ENCODE data around the gene FGF1.

DNA sequence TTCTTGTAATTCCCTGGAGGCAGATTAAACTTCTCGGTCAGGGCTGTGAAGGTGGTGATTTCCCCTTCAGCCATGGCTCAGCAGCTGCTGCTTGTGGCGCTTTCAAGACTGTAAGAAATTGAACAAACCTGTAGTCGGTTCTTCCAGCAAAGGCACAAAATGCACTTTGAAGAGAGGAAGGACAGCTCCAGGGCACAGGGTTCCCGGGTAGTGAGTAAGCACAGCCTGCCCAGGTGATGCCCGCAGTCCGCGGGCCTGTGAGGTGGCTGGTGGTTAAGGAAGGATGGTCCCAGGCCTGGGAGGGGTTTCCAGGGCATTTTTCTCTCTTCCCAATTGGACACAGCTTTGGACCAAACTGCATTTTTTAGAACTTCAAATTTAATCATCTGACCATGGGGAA is 71.8 kb downstream of the FGF1 start:
- TF ChIP-seq POLR2A (IDR thresholded peaks at IDR 0.05) (no peak), CTCF (IDR thresholded peaks at IDR 0.05) (no peak)

Measured in breast epithelium (tissue), 3 donors.